Panc1 (cell line): Measurements from ENCODE around the gene C5AR1. TPM values are rescaled to one million over a fixed set of nuclear protein-coding genes. Genes with fewer than 3 reads are reported as not detected.
"Not testable (repeated sequence)": the region's sequence is repeated elsewhere in the genome, so short reads cannot be mapped to it uniquely, and the experiment has no call there.

ENCODE experiments used
- ATAC-seq: fragments of 200-7000 bp; cut with Tn5 transposase; 2 replicates; pipeline ENCODE4 v1.9.1; 2020; ENCODE audit warnings: mild to moderate bottlenecking, moderate library complexity
- Bru-seq: library from RNA; stranded (reverse); fragments of 400-500 nt; gene quantifications from one replicate; lab custom pipeline; 2021; lab: Mats Ljungman, UMichigan
- BruChase-seq, 2 experiments: library from RNA; stranded (reverse); fragments of 400-500 nt; gene quantifications; one replicate each; lab custom pipeline; 2021; lab: Mats Ljungman, UMichigan
- BruUV-seq: library from RNA; stranded (reverse); fragments of 400-500 nt; replicated peaks from 2 replicates; lab custom pipeline; 2021; lab: Mats Ljungman, UMichigan
- CTCF ChIA-PET: fragments of 300-600 bp; sonication (Branson Sonifier 250); formaldehyde crosslinking; loops from one replicate; lab custom pipeline; 2022; ENCODE audit warnings: antibody characterized with exemption; lab: Charles Lee
- POLR2A ChIA-PET: fragments of 300-600 bp; sonication (Branson Sonifier 250); formaldehyde crosslinking; loops from one replicate; lab custom pipeline; 2022; ENCODE audit warnings: antibody characterized with exemption; lab: Charles Lee
- DNase-seq: peaks from one replicate; pipeline ENCODE4 v3.0.0-alpha.2; 2010; ENCODE audit warnings: low read depth, low spot score
- H3K27ac ChIP-seq: 2 replicates; pipeline ENCODE4 v1.5.1; 2011; ENCODE audit warnings: mild to moderate bottlenecking, low read length, inconsistent platforms
- H3K27me3 ChIP-seq: fragments of 200-500 bp; sonication (Bioruptor generic); 2 replicates; pipeline ENCODE4 v1.6.0; 2014; ENCODE audit warnings: low read length, inconsistent platforms; ENCODE audit not compliant: control insufficient read depth, insufficient read depth
- H3K36me3 ChIP-seq: fragments of 200-500 bp; sonication (Bioruptor generic); 2 replicates; pipeline ENCODE4 v1.5.1; 2014; ENCODE audit warnings: inconsistent platforms, mild to moderate bottlenecking, low read length, moderate library complexity; ENCODE audit not compliant: control insufficient read depth, insufficient read depth
- H3K4me1 ChIP-seq: 2 replicates; pipeline ENCODE4 v1.5.1; 2011; ENCODE audit warnings: inconsistent platforms, mild to moderate bottlenecking, low read length, moderate library complexity; ENCODE audit not compliant: control insufficient read depth, insufficient read depth
- H3K4me3 ChIP-seq, 2 experiments: 2 replicates each; pipeline ENCODE4 v1.5.1; 2011 to 2012; ENCODE audit warnings: low read depth in 2 of 2, low read length in 2 of 2, mild to moderate bottlenecking in 2 of 2, inconsistent platforms in 1 of 2, moderate library complexity in 1 of 2
- H3K9me3 ChIP-seq: fragments of 200-500 bp; sonication (Bioruptor generic); 2 replicates; pipeline ENCODE4 v1.5.1; 2014; ENCODE audit warnings: low read depth, mild to moderate bottlenecking, inconsistent platforms, low read length, moderate library complexity; ENCODE audit not compliant: control insufficient read depth, insufficient read depth
- CTCF ChIP-seq: fragments of 450-650 bp; IDR thresholded peaks from 2 replicates; pipeline ENCODE4 v1.5.1; 2017; ENCODE audit warnings: mild to moderate bottlenecking
- POLR2AphosphoS5 ChIP-seq: IDR thresholded peaks from 2 replicates; pipeline ENCODE4 v1.6.1; 2012; ENCODE audit warnings: mild to moderate bottlenecking, low read depth, low read length, moderate library complexity
- SIN3A ChIP-seq: IDR thresholded peaks from 2 replicates; pipeline ENCODE4 v1.6.1; 2012; ENCODE audit warnings: low read depth, mild to moderate bottlenecking, low read length, moderate library complexity, borderline replicate concordance; ENCODE audit not compliant: insufficient read depth
- TCF7L2 ChIP-seq: IDR thresholded peaks from 2 replicates; pipeline ENCODE4 v1.6.1; 2011; ENCODE audit warnings: mild to moderate bottlenecking, low read depth, low read length, inconsistent platforms
- in situ Hi-C: cut with HindIII; loops from 2 replicates; pipeline ENCODE4 v1.10.0; 2016; ENCODE audit warnings: low sequenced_read_pairs, low pct_unique_long_range_greater_than_20kb
- intact Hi-C: fragments of 100-400 bp; cut with micrococcal nuclease; formaldehyde crosslinking; loops from one replicate; pipeline ENCODE4 v1.10.0; 2022; ENCODE audit not compliant: unreplicated experiment
- long read RNA-seq: library from polyadenylated mRNA; unstranded; transcript quantifications from one replicate; pipeline ENCODE4 v2.0.0, GENCODE V29; 2021; ENCODE audit not compliant: unreplicated experiment
- polyA plus RNA-seq: library from polyadenylated mRNA; unstranded; fragments of >200 nt; gene quantifications from one replicate; pipeline ENCODE4 v1.2.1, GENCODE V29; 2012; ENCODE audit warnings: missing spikeins; ENCODE audit not compliant: insufficient read length
- total RNA-seq: library from RNA; stranded (reverse); gene quantifications from one replicate; pipeline ENCODE4 v1.2.1, GENCODE V29; 2021; ENCODE audit not compliant: unreplicated experiment
- TF ChIP-seq, protein P1 (sequence below), 2 experiments: IDR thresholded peaks; 2 replicates each; pipeline ENCODE4 v1.6.1; 2011 to 2012; ENCODE audit warnings: low read depth in 2 of 2, control low read depth in 1 of 2, low read length in 1 of 2, mild to moderate bottlenecking in 1 of 2, moderate library complexity in 1 of 2; ENCODE audit not compliant: insufficient read depth in 1 of 2

The C5AR1 gene
- 2.7 TPM for total RNA-seq
- 0.73 TPM for polyA plus RNA-seq
- percentile 44 among the genes with signal in this experiment for Bru-seq, nascent RNA
- BruChase-seq, experiment 1, labeled RNA remaining after a 2-hour chase = percentile 55 among the genes with signal in this experiment
- percentile 70 among the genes with signal in this experiment for BruChase-seq, experiment 2, labeled RNA remaining after a 6-hour chase
- long read RNA-seq = 0 reads

DNA sequence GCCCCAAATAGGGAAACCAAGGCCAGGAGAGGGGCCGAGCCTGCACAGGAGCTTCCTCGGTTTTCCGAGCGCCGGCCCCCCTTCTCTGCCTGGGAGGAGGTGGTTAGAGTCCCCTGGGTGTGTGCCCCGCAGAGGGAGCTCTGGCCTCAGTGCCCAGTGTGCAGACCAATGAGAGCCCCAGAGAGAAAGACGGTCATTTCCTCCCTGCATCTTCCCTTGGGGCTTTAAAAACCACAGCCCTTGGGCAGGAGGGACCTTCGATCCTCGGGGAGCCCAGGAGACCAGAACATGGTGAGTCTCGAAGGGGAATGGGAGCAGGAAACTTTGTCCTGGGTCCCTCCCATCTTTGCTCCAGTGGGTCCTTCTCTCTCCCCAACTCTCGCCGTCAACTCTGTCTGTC, at the start of gene C5AR1:
Gene C5AR1, plus strand, starts transcription at position 254 of the 400 bp plus-strand sequence. Its CDS starts 35 bp downstream, at position 289.
- H3K27ac ChIP-seq = no peak within 1 kb of the TSS
- intact Hi-C loops = no loop called here
- no peak within 1 kb of the TSS for H3K4me3 ChIP-seq
- BruUV-seq = no TSS peak
- no peaks in the 10 kb centered on the region for H3K27me3 ChIP-seq
- ATAC-seq (no peak), DNase-seq (no peak)
- H3K9me3 ChIP-seq = no peaks in the 10 kb centered on the region
- 0 out of 2 replicates have a peak, but pooled peaks cover 2% of the 10 kb centered on the region for H3K4me1 ChIP-seq
- no peaks in the 10 kb centered on the region for H3K36me3 ChIP-seq
- TF ChIP-seq SIN3A = no peak
- TF ChIP-seq CTCF = no peak
- no peak for TF ChIP-seq POLR2AphosphoS5
- TF ChIP-seq, protein P1, sequence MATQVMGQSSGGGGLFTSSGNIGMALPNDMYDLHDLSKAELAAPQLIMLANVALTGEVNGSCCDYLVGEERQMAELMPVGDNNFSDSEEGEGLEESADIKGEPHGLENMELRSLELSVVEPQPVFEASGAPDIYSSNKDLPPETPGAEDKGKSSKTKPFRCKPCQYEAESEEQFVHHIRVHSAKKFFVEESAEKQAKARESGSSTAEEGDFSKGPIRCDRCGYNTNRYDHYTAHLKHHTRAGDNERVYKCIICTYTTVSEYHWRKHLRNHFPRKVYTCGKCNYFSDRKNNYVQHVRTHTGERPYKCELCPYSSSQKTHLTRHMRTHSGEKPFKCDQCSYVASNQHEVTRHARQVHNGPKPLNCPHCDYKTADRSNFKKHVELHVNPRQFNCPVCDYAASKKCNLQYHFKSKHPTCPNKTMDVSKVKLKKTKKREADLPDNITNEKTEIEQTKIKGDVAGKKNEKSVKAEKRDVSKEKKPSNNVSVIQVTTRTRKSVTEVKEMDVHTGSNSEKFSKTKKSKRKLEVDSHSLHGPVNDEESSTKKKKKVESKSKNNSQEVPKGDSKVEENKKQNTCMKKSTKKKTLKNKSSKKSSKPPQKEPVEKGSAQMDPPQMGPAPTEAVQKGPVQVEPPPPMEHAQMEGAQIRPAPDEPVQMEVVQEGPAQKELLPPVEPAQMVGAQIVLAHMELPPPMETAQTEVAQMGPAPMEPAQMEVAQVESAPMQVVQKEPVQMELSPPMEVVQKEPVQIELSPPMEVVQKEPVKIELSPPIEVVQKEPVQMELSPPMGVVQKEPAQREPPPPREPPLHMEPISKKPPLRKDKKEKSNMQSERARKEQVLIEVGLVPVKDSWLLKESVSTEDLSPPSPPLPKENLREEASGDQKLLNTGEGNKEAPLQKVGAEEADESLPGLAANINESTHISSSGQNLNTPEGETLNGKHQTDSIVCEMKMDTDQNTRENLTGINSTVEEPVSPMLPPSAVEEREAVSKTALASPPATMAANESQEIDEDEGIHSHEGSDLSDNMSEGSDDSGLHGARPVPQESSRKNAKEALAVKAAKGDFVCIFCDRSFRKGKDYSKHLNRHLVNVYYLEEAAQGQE (IDR thresholded peaks at IDR 0.05; ENCODE audit: insufficient read depth in 1 of 2, low read depth in 2 of 2, low read length in 1 of 2) = no peak
- no peak for TF ChIP-seq TCF7L2
- POLR2A ChIA-PET = interaction anchor here (0.6 kb wide), 1 partner anchor 62 kb away, joined by 4 read pairs; no protein-coding TSS in a partner anchor
- in situ Hi-C loops = no loop called here
- CTCF ChIA-PET = no interaction called here

DNA sequence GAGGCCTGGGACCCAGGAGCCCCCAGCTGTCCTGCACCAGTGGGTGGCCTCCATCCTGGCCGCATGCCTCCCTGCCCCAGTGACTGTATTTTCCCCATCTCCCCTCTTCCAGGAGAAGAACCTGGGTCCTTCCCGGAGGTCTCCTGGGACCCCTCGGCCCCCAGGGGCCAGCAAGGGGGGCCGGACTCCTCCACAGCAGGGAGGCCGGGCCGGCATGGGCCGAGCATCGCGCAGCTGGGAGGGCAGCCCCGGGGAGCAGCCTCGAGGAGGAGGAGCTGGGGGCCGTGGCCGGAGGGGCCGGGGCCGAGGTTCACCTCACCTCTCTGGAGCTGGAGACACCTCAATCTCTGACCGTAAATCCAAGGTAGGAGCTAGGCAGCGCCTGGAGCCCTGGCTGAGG, 49.2 kb upstream of the C5AR1 start:
- TF ChIP-seq, protein P1 (IDR thresholded peaks at IDR 0.05; ENCODE audit: insufficient read depth in 1 of 2, low read depth in 2 of 2, low read length in 1 of 2) = no peak
- TF ChIP-seq POLR2AphosphoS5 (no peak), TCF7L2 (no peak), CTCF (no peak), SIN3A (no peak)
- BruUV-seq = no TSS peak
- no peaks in the 10 kb centered on the region for H3K9me3 ChIP-seq
- DNase-seq = no peak
- intact Hi-C loops = no loop called here
- H3K27me3 ChIP-seq = no peaks in the 10 kb centered on the region
- H3K36me3 ChIP-seq = no peaks in the 10 kb centered on the region; the same call in 1 of the 2 replicates
- ChIA-PET POLR2A (interaction anchor here (0.7 kb wide), 1 partner anchor 13 kb away, joined by 3 read pairs; no protein-coding TSS in a partner anchor), CTCF (no interaction called here)
- no peak overlapping the region for H3K4me3 ChIP-seq
- H3K27ac ChIP-seq = no peak overlapping the region
- peaks cover 6% of the 10 kb centered on the region for H3K4me1 ChIP-seq
- no peak for ATAC-seq
- in situ Hi-C loops = no loop called here

DNA sequence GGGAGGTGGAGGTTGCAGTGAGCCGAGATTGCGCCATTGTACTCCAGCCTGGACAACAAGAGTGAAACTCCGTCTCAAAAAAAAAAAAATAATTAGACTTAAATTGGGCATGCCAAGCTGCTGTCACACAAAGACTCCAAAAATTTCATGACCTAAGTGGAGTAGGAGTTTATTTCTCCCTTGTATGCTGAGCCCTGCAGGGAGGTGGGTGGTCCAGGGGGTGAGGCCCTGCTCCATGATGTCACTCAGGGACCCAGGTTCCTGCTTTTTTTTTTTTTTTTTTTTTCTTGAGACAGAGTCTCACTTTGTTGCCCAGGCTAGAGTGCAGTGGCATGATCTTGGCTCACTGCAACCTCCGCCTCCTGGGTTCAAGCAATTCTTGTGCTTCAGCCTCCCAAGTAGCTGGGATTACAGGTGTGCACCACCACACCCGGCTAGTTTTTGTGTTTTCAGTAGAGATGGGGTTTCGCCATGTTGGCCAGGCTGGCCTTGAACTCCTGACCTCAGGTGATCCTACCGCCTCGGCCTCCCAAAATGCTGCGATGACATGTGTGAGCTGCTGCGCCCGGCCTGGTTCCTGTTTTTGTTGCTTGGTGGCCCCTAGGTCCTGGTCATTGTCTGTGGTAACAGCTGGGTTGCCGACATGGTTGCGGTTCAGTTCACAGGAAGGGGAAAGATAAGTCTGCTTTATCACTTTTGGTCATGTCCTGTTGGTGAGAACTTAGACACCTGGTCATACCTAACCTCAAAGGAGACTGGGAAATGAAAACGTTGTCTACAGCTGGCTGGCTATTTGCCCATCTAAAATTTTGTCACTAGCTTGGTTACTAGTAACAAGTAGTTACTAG, 47.5 kb upstream of the C5AR1 start:
- DNase-seq, in situ Hi-C loops: not testable (repeated sequence)

More for the DNA sequence above, 47.5 kb upstream of the C5AR1 start:
- intact Hi-C loops, H3K27ac ChIP-seq, H3K4me3 ChIP-seq, ATAC-seq, POLR2A ChIA-PET, H3K4me1 ChIP-seq, H3K27me3 ChIP-seq, BruUV-seq, H3K9me3 ChIP-seq, H3K36me3 ChIP-seq: not testable (repeated sequence)
- CTCF ChIA-PET = interaction anchor here (0.6 kb wide), 1 partner anchor 14 kb away, joined by 3 read pairs; no protein-coding TSS in a partner anchor
